ENCODE data around the gene TRPV4. TPM values are rescaled to one million over a fixed set of nuclear protein-coding genes. Genes with fewer than 3 reads are reported as not detected.

TRPV4 gene
- total and polyA plus RNA-seq, 9 of the 15 experiments (the other 6 are each of a cell fraction or from before 2014, with no cell fraction given) = 0.13 TPM; not detected in 8

GRCh38 chr12:109735825-109736551, 97.2 kb downstream of the TRPV4 start:
- in situ Hi-C loops (cut with MboI) (no loop called here), intact Hi-C loops (cut with micrococcal nuclease) (no loop called here)
- Histone ChIP-seq H3K4me3 (no peak overlapping the region), H4K20me1 (replicated peaks; ENCODE audit: control insufficient read depth, insufficient read depth, low read length) (peaks cover 15% of the 10 kb centered on the region), H3K4me1 (replicated peaks in 1 of 2; ENCODE audit: control insufficient read depth in 2 of 2, insufficient read depth in 2 of 2, low read length in 2 of 2) (peaks cover 7 to 9% of the 10 kb centered on the region in 2 experiments; a peak in 3 of 5 replicates), H3K79me2 (ENCODE audit: control insufficient read depth, insufficient read depth, low read length) (no peaks in the 10 kb centered on the region), H3K36me3 (ENCODE audit: control insufficient read depth, insufficient read depth, low read length) (no peaks in the 10 kb centered on the region), H3K27ac (ENCODE audit: extremely low read depth, low read depth, low read length) (no peak overlapping the region), H3K9me3 (replicated peaks; ENCODE audit: control insufficient read depth, insufficient read depth, low read depth, low read length) (no peaks in the 10 kb centered on the region), H3K9me1 (ENCODE audit: control insufficient read depth, insufficient read depth, low read length) (no peaks in the 10 kb centered on the region), H2AFZ (ENCODE audit: low read depth, low read length) (no peak overlapping the region), H3K4me2 (ENCODE audit: insufficient read depth, low read length) (no peak overlapping the region), H3K27me3 (ENCODE audit: control insufficient read depth in 2 of 2, insufficient read depth in 2 of 2, low read length in 2 of 2) (peaks cover 13 to 52% of the 10 kb centered on the region in 2 experiments; a peak in 4 of 5 replicates), H3K9ac (ENCODE audit: insufficient read depth in 1 of 2, low read depth in 2 of 2, low read length in 2 of 2) (no peak overlapping the region)
- no TSS peak for BruUV-seq (replicated peaks)
- 0% methylated on average over 9 of the region's 9 CpGs for WGBS (ENCODE audit: insufficient coverage, low coverage, missing lambda C conversion rate)
- no peak for ATAC-seq
- no peak for DNase-seq (ENCODE audit: extremely low read depth in 1 of 4, low spot score in 3 of 4)
- ChIA-PET POLR2A (interaction anchor here (0.6 to 0.7 kb wide), 2 partner anchors 28 to 60 kb away, joined by 3 read pairs; no protein-coding TSS in a partner anchor), CTCF (ENCODE audit: low intra/inter-chr PET ratio) (no interaction called here)
- FAIRE-seq = no peak
- TF ChIP-seq TBL1XR1 (IDR thresholded peaks at IDR 0.05; ENCODE audit: low read length in 2 of 2) = no peak
- TF ChIP-seq POLR3G (IDR thresholded peaks at IDR 0.05; ENCODE audit: extremely low read depth, insufficient read length, insufficient replicate concordance) = no peak
- no peak for TF ChIP-seq POLR2A (conservative IDR thresholded peaks at IDR 0.05)
- no peak for TF ChIP-seq KAT8 (IDR thresholded peaks at IDR 0.05; ENCODE audit: low read depth)
- no peak for TF ChIP-seq ZNF239 (CRISPR knock-in tag; IDR thresholded peaks at IDR 0.05)
- no peak for TF ChIP-seq RFX5 (IDR thresholded peaks at IDR 0.05; ENCODE audit: low read depth, low read length)
- TF ChIP-seq RFX1 (IDR thresholded peaks at IDR 0.05) = no peak
- no peak for TF ChIP-seq TEAD4 (IDR thresholded peaks at IDR 0.05; ENCODE audit: low read length)
- no peak for TF ChIP-seq TEAD4 (CRISPR knock-in tag; IDR thresholded peaks at IDR 0.05; ENCODE audit: borderline replicate concordance)
- TF ChIP-seq ZNF740 (CRISPR knock-in tag; IDR thresholded peaks at IDR 0.05) = no peak
- TF ChIP-seq ZNF740 (tag; IDR thresholded peaks at IDR 0.05) = no peak
- no peak for TF ChIP-seq CC2D1A (IDR thresholded peaks at IDR 0.05)
- TF ChIP-seq ZC3H4 (CRISPR knock-in tag; IDR thresholded peaks at IDR 0.05; ENCODE audit: borderline replicate concordance) = no peak
- no peak for TF ChIP-seq ZNF318 (IDR thresholded peaks at IDR 0.05; ENCODE audit: borderline replicate concordance in 1 of 2, low read depth in 1 of 2)
- no peak for TF ChIP-seq NCOR1 (IDR thresholded peaks at IDR 0.05)
